Measurements from ENCODE around the gene TRPM3. TPM values are rescaled to one million over a fixed set of nuclear protein-coding genes. Genes with fewer than 3 reads are reported as not detected.

TRPM3 gene
- total and polyA plus RNA-seq, 9 of the 15 experiments (the other 6 are each of a cell fraction or from before 2014, with no cell fraction given): 0.04 TPM; not detected in 8

DNA sequence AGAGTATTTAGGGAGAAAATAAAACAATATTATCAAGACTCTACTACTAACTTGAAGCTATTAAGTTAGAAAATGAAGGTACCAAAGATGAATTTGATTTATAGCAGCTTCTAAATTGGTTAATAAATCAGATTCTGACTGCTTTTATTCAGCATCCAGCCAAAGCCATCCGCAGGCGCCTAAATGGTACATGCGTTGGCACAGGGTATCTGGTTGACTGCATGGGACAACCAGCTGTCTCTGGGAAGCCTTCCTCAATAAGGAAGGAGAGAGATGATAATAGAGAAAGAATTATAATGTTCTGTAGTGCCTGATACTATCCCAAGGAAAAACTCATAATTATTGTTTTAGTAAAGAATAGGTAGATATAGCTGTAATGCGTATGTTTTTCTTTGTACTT, 9.1 kb upstream of the TRPM3 start:
- Histone ChIP-seq H3K9me3 (replicated peaks; ENCODE audit: control insufficient read depth, insufficient read depth, low read depth, low read length) (no peaks in the 10 kb centered on the region; the same call in 1 of the 2 replicates), H4K20me1 (replicated peaks; ENCODE audit: control insufficient read depth, insufficient read depth, low read length) (no peaks in the 10 kb centered on the region), H3K4me1 (replicated peaks in 1 of 2; ENCODE audit: control insufficient read depth in 2 of 2, insufficient read depth in 2 of 2, low read length in 2 of 2) (no peaks in the 10 kb centered on the region), H2AFZ (ENCODE audit: low read depth, low read length) (no peak overlapping the region), H3K4me2 (ENCODE audit: insufficient read depth, low read length) (no peak overlapping the region), H3K79me2 (ENCODE audit: control insufficient read depth, insufficient read depth, low read length) (no peaks in the 10 kb centered on the region), H3K9ac (ENCODE audit: insufficient read depth in 1 of 2, low read depth in 2 of 2, low read length in 2 of 2) (no peak overlapping the region), H3K36me3 (ENCODE audit: control insufficient read depth, insufficient read depth, low read length) (no peaks in the 10 kb centered on the region), H3K27ac (ENCODE audit: extremely low read depth, low read depth, low read length) (no peak overlapping the region), H3K27me3 (ENCODE audit: control insufficient read depth in 2 of 2, insufficient read depth in 2 of 2, low read length in 2 of 2) (no peaks in the 10 kb centered on the region), H3K4me3 (no peak overlapping the region), H3K9me1 (ENCODE audit: control insufficient read depth, insufficient read depth, low read length) (no peaks in the 10 kb centered on the region)
- POLR2A ChIA-PET: no interaction called here
- in situ Hi-C loops (cut with MboI): no loop called here
- BruUV-seq (replicated peaks): no TSS peak
- ATAC-seq: no peak
- TF ChIP-seq BDP1 (IDR thresholded peaks at IDR 0.05; ENCODE audit: insufficient read depth, insufficient read length) (no peak), SRSF9 (IDR thresholded peaks at IDR 0.05; ENCODE audit: borderline replicate concordance, low read depth, low read length) (no peak), ZZZ3 (IDR thresholded peaks at IDR 0.05) (no peak), MYBL2 (IDR thresholded peaks at IDR 0.05; ENCODE audit: low read depth) (no peak), MYBL2 (CRISPR knock-in tag; IDR thresholded peaks at IDR 0.05; ENCODE audit: borderline replicate concordance) (no peak), DNMT1 (IDR thresholded peaks at IDR 0.05) (no peak), SNIP1 (IDR thresholded peaks at IDR 0.05; ENCODE audit: low read depth) (no peak), NCOA2 (IDR thresholded peaks at IDR 0.05; ENCODE audit: partially characterized antibody in 2 of 2) (no peak), PCBP2 (IDR thresholded peaks at IDR 0.05; ENCODE audit: low read depth, low read length, poor library complexity, severe bottlenecking) (no peak), PHTF2 (CRISPR knock-in tag; IDR thresholded peaks at IDR 0.05) (no peak), EHMT2 (IDR thresholded peaks at IDR 0.05) (no peak)
- no peak for FAIRE-seq
- intact Hi-C loops (cut with micrococcal nuclease): no loop called here
- 19% methylated on average over 4 of the region's 4 CpGs for WGBS (ENCODE audit: insufficient coverage, low coverage, missing lambda C conversion rate)
- DNase-seq (ENCODE audit: extremely low read depth in 1 of 4, low spot score in 3 of 4): no peak
- CTCF ChIA-PET (ENCODE audit: low intra/inter-chr PET ratio): no interaction called here

Data from K562 (cell line).